GM19468 (cell line): ENCODE results near the gene MS4A10.
"Not testable (repeated sequence)": the region's sequence is repeated elsewhere in the genome, so short reads cannot be mapped to it uniquely, and the experiment has no call there.

ENCODE experiments used
- ATAC-seq: cut with Tn5 transposase; IDR thresholded peaks from one replicate; pipeline ENCODE4 v1.9.1; 2021; ENCODE audit warnings: mild to moderate bottlenecking, moderate library complexity, moderate number of reproducible peaks; ENCODE audit not compliant: unreplicated experiment; ENCODE audit errors: extremely low read depth

Gene MS4A10

DNA sequence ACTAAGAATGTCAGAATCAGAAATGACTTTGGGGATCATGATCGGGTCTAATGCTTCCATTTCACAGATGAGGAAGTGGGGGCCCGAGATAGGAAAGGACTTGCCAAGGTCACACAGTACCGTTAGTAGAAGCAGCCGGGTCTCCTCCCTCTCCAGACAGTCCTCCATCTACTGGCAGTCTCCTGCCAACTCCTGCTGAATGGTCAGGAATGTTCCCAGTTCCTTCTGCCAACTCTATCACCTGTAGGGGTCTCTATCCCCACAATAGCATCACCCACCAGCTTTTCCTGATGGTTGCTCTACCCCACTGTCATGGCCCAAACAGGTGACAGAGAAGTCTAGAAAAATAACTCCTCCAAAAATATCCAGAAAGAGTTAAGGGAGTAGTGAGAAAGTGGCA is 32.9 kb downstream of the MS4A10 start:
- no peak for ATAC-seq

DNA sequence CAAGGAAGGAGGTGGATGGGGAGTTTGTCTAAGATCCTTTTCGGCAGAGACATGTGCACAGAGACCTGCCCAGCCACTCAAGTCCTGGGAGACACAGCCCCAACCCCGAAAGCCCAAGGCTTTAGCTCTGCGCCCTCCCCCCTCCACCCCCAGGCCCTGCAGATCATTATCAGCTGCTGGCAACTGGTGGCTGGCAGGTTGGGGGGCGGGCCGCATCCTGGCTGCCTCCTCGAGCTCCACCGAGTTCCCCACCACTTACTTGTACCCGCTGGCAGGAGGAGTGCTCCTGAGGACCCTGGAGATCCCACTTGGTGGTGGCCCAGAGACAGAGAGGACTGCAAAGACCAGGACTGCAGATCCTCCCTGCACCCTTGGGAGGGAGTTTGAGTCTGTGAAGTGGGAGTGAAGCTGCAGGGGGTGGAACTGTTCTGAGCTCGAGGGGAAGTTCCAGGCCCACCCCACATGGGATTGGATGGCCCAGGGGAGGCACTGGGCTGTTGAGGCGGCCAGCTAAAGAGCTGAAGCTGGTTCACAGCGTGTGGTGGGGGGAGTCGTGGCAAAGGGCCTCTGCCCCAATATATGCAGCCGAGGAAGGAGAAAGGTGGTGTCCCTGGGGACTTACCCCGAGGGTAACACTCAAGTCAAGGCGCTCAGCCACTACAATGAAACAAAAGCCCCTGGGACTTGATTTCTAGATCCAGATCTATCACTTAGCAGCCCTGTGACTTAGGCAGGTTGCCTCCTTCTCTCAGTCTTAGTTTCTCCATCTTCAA is 36.9 kb downstream of the MS4A10 start:
- ATAC-seq = no peak

DNA sequence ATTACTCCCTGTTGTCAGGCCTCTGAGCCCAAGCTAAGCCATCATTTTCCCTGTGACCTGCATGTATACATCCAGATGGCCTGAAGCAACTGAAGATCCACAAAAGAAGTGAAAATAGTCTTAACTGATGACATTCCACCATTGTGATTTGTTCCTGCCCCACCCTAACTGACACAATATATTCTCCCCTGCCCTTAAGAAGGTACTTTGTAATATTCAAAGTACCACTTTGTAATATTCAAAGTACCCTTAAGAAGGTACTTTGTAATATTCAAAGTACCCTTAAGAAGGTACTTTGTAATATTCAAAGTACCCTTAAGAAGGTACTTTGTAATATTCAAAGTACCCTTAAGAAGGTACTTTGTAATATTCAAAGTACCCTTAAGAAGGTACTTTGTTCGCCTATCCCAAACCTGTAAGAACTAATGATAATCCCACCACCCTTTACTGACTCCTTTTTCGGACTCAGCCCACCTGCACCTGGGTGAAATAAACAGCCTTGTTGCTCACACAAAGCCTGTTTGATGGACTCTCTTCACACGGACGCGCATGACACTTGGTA is 38.7 kb downstream of the MS4A10 start:
- not testable (repeated sequence) for ATAC-seq

DNA sequence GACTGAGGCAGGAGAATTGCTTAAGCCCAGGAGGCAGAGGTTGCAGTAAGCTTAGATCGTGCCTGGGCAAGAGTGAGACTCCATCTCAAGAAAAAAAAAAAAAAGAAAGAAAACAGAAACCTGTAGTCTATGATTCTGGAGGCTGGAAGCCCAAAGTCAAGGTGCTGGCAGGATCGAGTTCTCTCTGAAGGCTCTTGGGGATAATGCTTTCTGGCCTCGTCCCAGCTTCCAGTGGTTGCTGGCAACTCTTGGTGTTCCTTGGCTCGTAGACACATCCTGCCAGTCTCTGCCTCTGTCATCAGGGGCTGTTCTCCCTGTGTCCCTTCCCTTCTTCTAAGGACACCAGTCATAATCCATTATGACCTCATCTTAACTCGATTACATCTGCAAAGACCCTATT is 40.0 kb downstream of the MS4A10 start:
- ATAC-seq = no peak

DNA sequence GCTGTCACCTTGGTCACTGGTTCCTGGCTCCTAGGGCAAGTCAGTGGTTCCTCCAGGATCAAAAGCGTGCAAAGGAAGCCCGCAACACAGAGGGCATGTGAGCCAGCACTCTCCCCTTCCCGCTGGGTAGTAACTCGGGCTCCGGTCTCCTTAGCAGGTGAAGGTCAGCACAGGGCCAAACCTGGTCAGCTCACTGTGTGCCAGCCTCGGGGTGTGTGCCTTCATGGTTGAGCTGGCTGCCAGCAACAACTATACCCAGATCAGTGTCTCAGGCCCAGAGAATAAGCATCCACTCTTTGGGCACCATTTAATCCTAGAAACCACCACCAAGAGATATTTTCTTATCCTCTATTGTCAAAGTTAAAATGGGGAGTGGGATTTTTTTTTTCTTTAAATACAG is 40.7 kb downstream of the MS4A10 start:
- no peak for ATAC-seq

DNA sequence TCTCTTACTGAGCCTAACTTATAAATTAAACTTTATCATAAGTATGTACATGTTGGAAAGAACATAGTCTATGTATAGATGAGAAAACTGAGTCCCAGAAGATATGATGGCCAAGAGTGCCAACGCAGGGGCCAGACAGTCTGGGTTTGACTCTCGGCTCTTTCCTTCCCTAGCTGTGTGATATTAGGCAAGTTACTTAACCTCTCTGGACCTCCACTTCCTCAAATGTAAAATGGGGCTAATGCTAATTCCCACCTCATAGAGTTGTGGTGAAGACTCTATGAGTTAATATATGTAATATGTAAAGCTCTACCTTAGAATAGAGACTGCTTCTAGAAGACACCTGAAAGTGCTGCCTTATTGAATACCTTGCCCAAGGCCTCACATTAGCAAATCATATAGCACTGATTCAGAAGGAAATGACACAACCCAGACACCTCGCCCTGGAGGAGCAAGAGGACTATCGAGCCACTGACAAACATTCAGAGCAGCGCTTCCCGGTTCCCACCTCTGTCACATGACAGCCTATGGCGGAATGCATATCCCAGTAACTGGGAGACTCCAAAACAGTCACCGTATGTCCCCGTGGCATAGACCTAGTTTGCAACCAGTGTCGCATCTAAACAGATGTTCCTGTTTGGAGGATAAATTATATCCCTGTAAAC is 45.5 kb downstream of the MS4A10 start:
- no peak for ATAC-seq

DNA sequence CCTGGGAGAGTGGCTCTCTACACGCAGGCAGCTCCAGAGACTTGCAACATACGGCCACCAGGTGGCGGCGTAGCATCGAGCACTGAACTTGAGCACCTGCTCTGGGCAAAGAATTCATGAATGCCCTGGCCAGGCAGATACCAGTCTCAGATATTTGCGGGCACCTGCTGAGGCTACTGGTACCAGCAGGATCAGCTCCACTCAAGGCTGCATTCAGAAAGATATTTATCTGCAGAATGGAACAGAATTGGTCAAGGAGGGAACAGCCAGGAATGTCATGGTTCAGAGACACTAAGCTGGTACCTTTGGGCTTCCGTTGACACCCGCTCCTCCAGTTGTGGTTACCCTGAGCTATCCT is 46.0 kb downstream of the MS4A10 start:
- peak; percentile 56 for ATAC-seq

DNA sequence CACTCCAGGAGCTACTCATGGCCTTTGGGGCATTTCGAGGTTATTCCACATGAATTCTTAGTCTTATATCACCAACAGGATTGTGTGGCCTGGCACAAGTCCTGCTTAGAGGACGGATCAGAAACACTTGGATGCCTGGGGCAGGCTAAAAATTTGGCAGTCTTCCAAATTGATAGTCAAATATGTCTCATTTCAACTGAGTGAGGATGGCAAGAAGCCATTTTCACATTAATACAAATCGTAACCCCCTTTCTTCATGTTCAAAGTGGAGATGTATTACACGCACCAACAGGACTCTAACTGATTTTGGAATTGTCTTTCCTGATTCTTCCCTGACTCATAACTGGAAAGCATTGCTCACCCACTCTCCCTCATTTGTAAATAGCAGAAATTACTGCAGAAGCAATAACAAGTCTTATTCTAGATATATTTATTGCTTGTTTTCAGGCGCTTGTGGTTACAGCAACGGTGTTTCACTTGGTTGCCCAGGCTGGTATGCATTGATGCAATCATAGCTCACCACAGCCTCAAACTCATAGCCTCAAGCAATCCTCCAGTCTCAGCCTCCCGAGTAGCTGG is 46.5 kb downstream of the MS4A10 start:
- ATAC-seq = no peak

DNA sequence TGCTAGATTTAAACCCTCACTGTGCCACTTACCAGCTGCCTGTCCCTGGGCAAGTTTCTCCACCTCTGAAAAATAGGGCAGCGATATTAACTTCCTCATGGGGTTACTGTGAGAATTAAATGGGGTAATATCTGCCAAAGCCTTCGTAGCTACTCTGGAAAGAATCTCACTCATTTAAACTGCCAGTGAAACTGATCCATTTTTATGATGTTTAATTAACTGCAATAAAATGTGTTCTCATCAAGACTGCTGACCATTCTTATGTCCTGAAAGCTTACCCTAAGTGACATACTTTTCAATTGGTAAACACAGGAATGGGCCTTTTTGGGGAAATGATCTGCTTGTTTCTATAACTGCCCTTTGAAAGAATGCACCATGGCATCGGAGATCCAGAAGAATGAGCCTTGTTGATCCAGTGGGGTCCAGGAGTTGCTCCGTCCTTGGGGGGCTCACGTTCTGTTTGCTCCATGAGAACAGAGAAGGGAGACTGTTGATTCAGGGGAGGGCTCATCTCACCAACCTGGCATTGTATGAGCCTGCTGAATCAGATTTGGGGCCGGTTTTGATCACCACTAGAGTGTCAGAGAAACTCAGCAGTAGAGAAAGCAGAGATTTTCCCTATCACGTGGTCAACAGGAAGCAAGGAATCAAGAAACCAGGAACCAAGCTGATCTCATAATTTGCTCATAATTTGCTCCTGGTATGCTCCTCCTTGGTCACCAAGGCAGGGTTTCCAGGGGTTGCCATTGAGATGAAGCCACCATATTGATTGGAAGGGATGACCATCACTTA is 49.8 kb downstream of the MS4A10 start:
- no peak for ATAC-seq

DNA sequence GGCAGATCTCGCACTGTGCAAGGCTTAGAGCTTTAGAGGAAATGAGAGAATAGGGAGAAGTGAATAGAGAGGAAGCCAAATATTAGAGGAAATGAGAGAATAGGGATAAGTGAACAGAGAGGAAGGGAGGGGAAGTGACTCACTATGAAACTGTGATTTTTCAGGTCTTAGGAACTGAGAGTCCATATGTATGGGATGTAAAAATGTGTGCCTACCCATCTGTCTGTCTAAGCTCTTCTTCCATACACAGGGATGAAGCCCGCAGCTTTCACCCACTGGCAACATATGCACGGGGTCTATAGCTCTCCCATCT is 50.4 kb downstream of the MS4A10 start:
- no peak for ATAC-seq

DNA sequence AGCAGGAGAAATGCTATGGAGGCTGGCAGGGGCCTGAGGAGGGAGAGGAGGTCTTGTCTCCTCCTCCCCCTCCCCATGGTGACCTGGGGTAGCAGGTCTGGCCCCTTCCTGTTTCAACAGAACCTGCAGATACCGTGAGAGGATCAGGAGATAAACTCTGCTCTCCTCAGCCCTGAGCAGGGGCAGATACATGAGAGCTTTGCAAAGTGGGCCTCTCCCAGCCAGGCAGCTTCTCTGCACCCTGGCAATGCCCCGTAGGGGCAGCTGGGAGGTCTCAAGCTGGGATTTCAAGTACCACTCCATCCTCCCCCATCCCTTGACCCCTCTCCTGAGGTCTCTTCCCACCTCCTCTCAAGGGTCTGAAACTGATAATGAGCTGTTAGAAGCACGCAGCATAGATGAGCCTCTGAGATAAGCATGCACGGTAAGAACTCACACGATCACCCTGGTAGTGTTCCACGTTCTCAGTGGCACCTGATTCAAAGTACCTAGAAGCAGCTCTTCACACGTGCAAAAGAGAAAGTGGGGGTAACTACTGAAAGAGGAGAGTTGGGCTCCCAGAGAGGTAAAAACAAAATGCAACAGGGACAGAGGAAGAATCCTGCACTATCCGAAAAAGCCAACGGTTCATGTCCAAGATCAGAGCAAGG is 51.9 kb downstream of the MS4A10 start:
- ATAC-seq = no peak

DNA sequence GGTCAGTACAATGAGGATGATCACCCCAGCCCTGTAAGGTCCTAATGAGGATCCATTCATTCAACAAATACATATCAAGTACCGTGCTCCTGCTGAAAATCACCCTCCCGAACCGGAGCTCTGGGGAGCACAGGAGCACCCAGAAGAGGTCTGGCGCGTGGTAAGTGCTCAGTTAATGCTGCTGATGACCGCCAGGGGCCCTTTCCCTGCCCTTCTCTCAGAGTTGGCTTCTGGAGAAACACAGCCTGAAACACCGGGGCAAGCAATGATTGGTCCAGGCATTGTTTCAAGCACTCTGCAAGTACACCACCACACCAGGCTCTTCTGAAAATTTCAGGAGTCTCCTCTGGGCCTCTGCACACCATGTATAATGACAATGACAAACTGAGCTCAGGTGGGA is 53.0 kb downstream of the MS4A10 start:
- no peak for ATAC-seq

DNA sequence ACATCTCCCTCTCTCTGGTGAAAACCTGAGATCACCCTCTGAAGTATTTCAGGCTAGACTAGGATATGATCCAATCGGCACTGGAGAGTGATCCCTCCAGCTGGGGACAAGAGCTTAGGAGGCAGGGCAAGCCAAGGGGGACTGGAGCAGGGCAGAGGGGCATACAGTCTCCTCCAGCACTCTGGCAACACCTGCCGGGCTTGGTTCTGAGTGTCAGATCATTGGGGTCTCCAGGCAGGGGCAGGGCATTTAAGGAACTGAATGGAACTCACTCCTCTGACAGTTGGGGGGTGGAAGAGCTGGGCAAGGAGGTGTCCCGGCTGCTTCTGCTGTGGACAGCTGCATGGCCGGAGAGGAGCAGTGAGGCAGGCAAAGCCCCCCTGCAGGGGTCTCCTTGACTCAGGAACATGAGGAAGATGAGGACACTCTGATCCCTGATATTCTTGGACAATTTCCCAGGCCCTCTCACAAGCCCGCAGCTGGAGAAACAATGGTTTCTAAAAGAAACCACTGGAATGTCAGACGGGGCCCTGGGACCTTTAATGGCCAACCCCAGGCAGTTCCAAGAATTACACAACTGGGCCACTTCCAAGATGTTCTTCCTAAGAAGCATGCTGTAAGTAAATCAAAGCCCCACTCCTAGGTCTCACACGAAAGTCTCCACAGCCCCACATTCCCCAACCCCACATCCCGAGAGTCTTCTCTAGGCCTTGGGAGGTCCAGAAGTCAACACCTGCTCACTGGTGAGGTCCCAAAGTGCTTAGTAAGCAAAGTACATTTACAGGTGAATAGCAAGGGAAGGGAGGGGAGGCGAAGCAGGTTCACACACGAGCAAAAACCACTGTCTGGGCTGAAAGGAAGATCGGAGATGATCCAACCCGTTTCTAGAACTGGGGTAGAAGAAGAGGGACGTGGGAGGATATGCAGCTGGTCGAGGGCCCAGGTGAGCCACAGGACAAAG is 55.6 kb downstream of the MS4A10 start:
- no peak for ATAC-seq

DNA sequence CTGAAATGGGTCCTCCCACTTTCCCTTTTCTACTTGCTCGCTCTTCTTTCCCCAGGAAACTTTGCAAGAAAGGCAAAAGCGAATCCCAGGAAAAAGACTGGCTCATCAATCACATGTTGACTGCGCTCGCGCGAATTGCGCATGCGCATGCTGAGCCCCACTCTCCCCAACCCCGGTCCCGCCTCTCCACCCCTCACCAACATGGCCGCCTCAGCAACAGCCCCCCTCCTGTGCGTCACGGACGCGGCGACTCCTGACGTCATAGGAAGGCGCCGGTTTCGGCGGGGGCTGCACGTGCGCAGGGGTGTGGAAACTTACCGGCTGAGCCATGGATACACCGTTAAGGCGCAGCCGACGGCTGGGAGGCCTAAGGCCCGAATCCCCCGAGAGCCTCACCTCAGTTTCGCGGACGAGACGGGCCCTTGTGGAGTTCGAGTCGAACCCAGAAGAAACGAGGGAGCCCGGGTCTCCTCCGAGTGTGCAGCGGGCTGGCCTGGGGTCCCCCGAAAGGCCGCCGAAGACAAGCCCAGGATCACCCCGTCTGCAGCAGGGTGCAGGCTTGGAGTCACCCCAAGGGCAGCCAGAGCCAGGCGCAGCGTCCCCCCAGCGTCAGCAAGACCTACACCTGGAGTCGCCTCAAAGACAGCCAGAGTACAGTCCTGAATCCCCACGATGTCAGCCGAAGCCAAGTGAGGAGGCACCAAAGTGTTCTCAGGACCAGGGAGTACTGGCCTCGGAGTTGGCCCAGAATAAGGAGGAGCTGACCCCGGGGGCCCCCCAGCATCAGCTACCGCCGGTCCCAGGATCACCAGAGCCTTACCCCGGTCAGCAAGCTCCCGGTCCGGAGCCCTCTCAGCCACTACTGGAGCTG is 56.9 kb downstream of the MS4A10 start, which contains the start of gene CCDC86:
TSS of gene CCDC86 (plus strand) at position 317 of the 871 bp plus-strand sequence. CDS start at position 329, 12 bp downstream.
- no peak for ATAC-seq

DNA sequence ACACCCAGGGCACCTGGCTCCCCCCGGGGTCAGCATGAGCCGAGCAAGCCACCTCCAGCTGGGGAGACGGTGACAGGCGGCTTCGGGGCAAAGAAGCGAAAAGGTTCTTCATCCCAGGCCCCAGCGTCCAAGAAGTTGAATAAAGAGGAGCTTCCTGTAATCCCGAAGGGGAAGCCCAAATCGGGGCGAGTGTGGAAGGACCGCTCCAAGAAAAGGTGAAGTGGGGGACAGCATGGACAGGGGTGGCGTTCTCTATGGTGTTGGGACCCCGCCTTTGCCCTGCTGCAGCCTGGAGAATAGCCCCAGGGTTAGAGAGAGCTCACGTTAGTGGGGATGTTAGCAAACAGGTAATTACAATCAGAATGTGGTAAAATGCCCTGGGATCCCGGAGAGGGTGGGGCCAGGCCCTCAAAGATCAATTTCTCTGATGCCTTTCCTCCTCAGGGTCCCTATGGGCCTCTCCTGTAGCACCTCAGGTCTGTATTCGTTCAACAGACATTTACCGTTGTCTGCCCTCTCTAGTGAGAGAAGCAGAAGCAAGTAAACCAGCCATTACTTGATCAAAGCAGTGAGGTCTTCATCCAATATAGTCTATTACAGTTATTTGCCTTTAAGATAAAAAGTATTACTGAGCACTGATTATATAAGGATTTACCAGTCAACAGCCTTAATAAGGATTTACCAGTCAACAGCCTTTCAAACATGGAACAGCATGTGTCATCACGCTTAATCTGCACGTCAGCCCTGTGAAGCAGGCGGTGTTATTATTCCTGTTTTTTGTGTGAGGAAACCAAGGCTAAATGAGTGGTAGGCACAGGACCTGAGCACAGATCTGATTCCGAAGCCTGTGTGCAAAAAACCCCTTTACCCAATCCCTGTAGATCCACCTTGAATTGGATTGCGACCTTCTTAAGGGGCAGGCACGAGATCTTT is 57.8 kb downstream of the MS4A10 start:
- ATAC-seq = no peak

DNA sequence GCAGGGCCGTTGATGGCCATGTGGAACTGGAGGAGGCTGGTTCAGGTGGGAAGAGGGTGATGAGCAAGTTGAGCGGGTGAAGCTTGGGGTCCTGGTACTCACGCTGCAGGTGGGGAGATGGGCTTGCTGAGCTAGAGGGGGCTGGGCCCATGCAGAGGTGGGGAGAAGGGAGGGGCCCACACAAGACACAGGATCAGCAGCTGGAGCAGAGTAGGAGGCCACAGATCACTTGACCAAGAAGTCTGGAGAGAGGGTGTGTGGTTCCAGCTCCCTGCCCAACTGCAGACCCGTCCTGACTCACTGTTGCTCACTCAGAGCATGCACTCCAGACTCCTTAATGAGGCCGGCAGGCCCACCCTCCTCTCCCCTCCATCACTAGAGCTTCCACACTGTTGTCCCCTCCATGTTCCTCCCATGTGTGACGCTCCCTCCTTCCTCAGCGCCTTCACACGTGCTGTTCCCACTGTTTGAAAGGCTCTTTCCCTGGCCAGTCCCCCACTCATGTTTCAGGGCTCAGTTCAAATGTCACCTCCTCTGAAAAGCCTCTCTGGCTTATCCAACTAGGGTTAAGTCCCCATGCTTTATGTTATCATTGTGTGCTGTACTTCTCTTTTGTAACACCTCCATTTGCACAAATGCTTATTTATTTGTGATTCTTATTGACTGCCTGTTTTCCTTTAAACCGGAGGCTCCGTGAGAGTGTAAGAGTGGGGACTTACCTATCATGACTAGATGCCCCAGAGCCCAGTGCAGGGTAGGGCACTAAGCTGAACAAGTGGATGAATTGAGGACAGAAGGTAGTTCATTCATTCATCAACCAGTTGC is 59.1 kb downstream of the MS4A10 start:
- ATAC-seq = no peak
